DMS153 treated with DMSO at 0.1 percent for 48 hours (cell line): Measurements from ENCODE around the gene CACNG4.
A peak's percentile ranks its signal among the peaks of the same experiment; 100 is the strongest.

Experiments used
- DNase-seq: peaks from one replicate; lab custom pipeline; 2025; ENCODE audit not compliant: unreplicated experiment; lab: John Stamatoyannopoulos, UW

CACNG4 gene

DNA sequence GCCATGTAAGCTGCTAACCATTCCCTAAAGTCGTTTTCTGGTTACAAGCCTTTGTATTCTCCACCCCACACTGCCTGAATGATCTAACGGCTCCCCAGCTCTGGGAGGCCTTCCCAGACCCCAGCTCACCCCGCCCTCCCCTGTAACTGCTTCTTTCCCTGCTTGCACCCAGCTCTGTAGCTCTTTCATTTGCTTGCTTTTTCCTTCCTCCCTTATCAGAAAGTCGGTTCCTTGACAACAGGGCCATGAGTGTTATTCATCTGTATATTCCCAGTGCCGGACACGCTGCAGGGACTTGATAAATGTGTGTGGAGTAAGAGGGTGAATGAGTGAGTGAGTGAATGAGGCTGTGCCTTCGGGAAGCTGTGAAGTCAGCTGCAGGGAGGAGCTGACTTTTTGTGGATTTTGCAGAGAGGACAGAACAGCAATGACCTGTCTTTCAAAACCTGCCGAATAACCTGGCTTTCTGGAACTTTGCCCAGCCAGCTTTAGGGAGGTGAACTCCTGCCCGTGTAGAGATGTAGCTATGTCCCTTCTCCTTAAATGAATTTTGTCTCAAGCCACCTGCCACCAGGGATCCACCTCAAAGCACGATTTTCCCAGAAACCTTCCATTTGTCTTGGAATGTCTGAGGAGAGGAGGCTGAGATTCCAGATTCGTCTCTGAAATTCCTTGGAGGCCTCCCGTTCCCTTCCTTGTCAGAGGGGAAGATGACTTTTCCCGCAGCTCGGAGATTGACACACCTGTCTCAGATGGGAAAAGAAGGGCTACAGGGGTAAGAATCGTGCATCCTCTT, 20.0 kb upstream of the CACNG4 start:
- no peak for DNase-seq

- no peak for DNase-seq
Measured at GRCh38 chr17:66945147-66945835, 19.2 kb upstream of the CACNG4 start.

DNA sequence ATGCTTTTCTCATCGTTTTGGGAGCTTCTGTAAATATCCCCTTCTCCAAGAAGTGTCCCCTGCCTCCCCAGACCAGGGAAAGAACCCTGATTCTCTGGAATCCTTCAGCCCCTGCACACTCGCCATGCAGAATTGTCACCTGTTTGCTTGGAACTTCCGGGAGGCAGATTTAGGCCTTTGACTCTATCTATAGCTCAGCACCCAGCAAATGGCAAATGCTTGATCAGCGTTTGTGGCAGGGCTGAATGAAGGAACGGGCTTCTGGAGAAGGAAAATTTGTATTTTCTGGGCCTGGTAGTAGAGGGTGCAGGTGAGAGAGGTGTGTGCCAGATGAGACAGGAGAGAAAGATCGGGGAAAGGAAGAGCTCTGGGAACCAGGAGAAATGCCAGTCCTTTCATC, 18.3 kb upstream of the CACNG4 start:
- no peak for DNase-seq

DNA sequence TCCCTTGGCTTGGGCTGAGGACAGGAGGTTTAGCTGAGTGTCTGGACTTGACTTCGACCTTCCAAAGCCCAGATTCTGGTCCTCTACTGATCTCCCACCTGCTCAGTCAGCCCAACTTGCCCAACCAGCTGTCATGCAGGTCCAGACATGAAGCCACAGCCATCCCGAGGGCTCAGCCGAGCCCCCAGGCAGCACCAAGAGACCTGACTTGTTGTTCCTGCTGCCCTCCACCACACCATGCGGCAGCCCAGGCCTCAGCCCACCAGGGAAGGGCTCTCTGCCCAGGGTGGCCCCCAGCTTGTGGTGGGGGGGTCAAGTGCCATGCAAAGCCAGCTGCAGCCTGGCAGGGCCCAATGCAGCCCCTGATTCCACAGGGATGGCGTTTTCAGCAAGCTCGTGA, 17.2 kb upstream of the CACNG4 start:
- no peak for DNase-seq

DNA sequence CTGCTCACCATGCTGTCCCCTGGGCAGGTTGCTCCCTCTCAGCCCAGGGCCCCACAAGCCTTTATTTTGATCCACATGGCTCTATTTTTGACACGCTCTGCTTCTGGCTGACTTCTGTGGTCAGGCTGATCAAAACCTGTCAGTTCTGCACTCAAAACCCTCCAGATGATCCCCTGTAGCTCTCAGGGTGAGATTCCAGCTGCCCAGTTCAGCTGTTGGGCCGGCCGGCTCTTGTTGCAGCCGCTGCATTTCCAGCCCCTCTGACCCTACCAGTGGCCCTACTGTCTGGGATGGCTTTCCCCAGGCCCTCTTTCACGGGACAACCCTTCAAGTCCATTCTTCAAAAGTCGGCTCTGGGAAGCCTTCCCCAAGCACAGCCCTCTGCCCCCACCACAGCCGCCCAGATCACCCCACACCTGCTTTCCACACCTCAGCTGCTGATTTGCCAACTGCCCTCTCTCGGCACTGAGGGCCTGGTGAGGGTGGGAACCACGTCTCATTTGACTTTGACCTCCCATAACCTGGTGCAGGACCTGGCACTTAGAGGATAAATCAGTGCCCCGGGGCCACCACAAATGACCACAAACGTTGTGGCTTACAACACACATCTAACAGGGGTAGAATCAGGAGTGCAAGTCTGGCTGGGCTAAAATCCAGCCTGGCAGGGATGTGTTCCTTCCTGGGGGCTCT, 16.3 kb upstream of the CACNG4 start:
- no peak for DNase-seq

DNA sequence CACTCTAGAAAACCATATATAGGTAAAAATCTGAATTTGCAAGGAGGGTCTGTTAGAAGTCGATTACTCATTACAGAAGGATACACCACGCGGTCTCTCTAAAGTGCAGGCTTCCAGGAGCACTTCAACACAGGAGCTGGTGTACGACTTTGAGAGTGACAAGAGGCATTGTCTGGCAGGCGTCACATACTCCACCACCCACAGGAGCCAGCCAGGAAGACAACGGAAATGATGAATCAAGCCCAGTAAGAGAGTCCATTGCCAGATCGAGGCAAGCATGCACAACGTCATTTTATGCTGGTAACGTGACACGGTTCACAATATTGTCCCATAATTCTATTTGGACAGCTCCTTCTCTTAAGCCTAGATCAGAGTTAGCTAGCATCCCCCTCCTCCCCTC, 15.0 kb upstream of the CACNG4 start:
- peak; percentile 30 for DNase-seq

DNA sequence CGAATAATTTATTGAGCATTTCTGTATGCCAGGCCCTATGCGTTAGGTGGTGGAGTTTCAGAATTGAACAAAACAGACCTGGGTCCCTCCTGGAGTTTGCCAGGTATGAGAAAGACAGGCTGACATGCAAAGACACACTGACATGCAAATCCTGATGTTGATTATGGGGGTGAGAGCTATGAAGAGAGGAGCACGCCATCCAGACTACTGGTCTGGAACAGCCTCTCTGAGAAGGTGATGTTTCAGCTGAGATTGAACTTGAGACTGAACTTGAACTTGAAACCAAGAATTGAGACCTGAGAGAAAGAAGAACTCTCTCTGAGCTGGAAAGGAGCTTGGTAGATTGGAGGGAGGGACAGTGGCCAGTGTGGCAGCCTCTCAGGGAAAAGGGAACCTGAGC, 14.2 kb upstream of the CACNG4 start:
- DNase-seq, result no peak

GRCh38 chr17:66950886-66951604, 13.5 kb upstream of the CACNG4 start:
- DNase-seq, result no peak

GRCh38 chr17:66951605-66951953, 12.9 kb upstream of the CACNG4 start:
- DNase-seq, result no peak

DNA sequence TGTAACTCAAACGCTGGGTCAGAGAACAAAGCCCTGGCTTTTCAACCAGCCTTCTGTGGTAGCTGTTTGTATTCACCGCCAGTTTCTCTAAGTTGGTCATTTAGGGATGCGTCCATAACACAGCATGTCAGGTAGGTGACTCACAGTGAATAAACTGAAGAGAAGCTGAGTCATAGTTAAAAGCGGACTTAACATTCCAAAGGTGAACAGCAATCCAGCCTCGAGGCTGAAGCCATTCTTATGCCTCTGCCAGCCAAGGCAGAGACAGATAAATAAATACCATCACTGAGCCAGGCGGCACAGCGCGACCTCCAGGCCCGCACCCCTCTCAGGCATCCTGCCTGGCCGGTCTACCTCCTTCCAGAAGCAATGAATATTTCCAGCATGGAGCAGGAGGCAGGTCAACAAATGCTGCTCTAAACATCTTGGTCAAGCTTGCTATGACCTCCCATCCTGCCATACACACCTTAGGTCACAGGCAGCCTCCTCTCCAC, 12.4 kb upstream of the CACNG4 start:
- DNase-seq, result no peak

GRCh38 chr17:66952681-66953629, 11.6 kb upstream of the CACNG4 start:
- DNase-seq, result no peak

- no peak for DNase-seq
Measured at GRCh38 chr17:66953630-66954020, 10.9 kb upstream of the CACNG4 start.

GRCh38 chr17:66954632-66955031, 9.9 kb upstream of the CACNG4 start:
- DNase-seq, result no peak

DNA sequence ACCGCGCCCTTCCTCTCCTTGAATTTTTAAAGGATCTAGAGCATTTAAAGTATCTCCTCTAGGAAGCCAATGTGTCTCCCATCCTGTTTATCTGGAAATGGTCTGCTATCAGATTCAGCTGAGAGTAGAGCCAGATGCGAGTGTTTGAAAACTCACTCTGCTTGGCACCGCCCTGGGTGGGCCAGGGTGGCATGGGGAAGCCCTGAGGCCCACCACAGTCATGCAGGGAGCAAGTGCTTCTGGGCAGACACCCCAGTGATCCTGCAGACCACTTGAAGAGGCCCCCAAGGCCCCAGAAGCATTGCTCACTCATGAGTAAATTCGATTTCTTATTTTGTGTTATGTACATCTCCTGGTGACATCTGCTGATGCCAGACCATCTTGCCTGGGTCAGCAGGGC, 8.7 kb upstream of the CACNG4 start:
- no peak for DNase-seq

DNA sequence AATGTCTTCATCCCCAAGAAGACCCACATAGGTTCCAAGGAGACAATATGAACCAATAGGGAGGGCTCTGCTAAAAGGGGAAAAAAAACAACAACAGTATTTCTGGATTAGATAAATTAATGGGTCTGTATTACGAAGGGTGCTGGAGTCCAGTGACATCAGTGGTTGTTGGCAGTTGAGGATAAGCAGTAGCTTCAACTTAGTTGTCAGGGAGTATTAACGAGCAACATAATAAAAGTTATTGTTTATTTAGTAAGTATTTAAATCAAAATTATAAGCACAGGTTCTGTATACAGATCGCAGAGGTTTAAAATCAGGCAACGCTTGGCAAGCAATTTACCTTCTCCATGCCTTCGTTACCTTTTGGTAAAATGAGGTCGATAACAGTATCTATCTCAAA, 7.6 kb upstream of the CACNG4 start:
- no peak for DNase-seq

DNA sequence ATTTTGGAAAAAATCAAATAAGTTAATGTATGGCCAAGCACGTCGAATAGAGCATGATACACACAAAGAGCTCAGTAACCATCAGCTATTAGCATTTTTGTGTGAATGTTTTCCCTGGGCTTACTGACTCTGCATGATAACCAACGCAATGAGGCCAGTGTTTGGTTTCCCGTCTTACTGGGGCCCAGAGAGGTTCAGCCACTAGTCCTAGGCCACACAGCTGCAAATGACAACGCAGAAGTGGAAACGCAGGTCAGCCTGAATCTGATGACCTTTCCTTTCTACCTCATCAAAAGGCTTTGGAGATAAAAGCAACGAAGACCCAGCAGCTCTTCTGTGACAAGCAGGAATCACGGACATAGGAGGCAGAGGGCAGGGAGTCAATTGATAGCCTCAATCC, 7.2 kb upstream of the CACNG4 start:
- DNase-seq, result no peak

DNA sequence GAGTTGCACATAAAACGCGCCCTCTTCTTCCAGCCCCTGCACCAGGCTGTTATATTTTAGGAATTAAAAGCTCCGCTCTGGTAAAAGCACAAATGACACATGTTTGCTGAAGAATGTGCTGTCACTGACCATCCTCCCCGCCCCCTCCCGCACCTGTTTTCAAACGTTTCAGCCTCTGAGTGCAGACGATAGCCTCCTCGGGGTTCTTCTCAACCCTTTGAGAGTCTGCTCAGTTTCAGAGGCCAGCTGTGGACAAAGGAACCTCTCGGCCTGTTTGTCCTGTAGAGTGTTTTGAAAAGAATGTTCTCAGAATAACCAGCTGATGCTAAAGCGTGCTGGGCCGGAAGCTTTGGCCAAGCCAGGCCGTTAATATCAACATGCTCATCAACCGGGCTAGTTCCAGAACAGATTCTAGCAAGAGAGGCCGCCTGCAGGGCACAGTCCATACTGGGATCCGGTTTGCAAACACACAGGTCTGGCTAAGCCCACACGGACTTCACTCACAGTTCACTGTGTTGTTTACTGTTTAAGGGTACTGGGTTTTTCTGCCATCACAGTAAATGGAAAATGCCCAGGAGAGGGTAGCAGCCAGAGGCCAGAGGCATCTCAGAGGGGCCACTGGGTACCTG, 6.4 kb upstream of the CACNG4 start:
- DNase-seq, result no peak

DNA sequence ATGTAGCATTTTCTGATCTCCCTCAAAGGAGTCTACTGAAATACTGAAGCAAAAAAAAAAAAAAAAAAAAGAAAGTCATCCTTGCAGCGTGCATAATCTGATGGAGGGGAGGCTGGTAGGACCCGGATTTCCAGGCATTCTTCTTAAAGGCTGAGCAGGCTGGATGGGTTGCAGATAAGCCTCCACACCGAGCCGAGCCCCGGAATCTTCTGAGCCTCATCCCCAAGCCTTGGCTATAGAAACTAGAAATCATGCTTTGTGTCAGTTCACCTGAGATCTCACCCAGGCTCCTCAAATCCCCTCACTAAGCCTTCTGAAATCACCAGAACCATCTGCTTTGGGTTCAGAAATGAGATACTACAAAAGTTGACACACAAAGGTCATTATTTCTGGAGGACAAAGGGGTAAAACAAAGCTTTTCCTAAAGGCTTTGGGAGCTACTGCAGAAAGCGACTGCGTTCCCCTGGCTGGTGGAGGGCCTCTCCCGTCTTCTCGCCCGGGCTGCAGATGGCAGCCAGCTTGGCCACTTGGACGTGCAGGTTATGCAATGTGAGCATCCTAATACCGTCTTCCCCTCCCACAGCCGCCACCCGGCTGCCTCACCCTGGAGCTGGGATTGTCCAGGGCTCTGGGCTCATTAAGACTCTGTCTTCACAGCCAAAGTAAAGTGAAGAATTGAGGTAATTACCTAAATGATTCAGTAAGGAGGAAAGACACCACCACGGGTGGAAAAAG, 4.7 kb upstream of the CACNG4 start:
- DNase-seq, result no peak

DNA sequence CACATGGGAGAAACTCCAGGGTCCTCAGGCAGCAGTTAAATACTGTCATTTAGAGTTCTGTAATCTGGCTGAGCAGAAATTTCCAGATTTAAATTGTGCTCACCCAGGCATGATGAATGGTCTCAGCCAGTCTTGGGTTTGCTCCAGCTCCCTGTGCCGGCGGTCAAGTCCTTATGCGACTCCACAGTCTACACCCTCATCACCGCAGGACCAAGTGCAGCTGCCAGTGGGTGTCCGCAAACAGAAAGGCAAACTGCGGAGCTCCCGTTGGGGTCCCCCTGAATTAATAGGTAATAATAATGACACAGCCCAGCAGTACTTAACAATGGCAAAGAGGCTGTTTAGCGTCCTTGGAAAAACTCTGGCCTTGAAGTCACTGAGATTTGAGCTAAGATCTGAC, 3.9 kb upstream of the CACNG4 start:
- no peak for DNase-seq
